Measurements from ENCODE around the gene DUSP10. TPM values are rescaled to one million over a fixed set of nuclear protein-coding genes. Genes with fewer than 3 reads are reported as not detected.

DUSP10 gene
- total RNA-seq, 1 experiment from 2014 or later = 6.2 TPM

GRCh38 chr1:221678014-221678413 lies 63.9 kb downstream of the DUSP10 start:
- Histone ChIP-seq H3K4me1 (ENCODE audit: insufficient read depth, low read length) (no peaks in the 10 kb centered on the region; the same call in 1 of the 2 replicates), H3K9ac (ENCODE audit: low read length) (no peak overlapping the region), H3K9me2 (replicated peaks; ENCODE audit: low read length) (no peaks in the 10 kb centered on the region), H3K4me3 (ENCODE audit: low read length) (no peak overlapping the region), H3K27ac (ENCODE audit: low read length) (no peak overlapping the region), H3K36me3 (ENCODE audit: low read depth, low read length) (no peaks in the 10 kb centered on the region), H3K9me3 (ENCODE audit: low read length) (no peaks in the 10 kb centered on the region), H3K4me2 (ENCODE audit: low read length) (no peak overlapping the region), H4K20me1 (ENCODE audit: low read length) (no peaks in the 10 kb centered on the region), H3K79me2 (ENCODE audit: low read length) (no peaks in the 10 kb centered on the region), H3F3A (ENCODE audit: low read length, unreplicated experiment) (no peaks in the 10 kb centered on the region), H2AFZ (ENCODE audit: low read length) (no peak overlapping the region), H3K27me3 (ENCODE audit: low read length) (no peaks in the 10 kb centered on the region)
- POLR2A ChIA-PET (ENCODE audit: unreplicated experiment) = no interaction called here
- TF ChIP-seq CTCF (conservative IDR thresholded peaks at IDR 0.05; ENCODE audit: low read depth, low read length) = no peak
- TF ChIP-seq EZH2 (IDR thresholded peaks at IDR 0.05; ENCODE audit: low read length, unreplicated experiment) = no peak
- no peak for TF ChIP-seq EZH2phosphoT487 (IDR thresholded peaks at IDR 0.05; ENCODE audit: borderline replicate concordance, low read length)
- intact Hi-C loops (cut with micrococcal nuclease) = no loop called here
- no peak for ATAC-seq
- CTCF ChIA-PET = no interaction called here
- no peak for DNase-seq
- BruUV-seq (replicated peaks) = no TSS peak

DNA sequence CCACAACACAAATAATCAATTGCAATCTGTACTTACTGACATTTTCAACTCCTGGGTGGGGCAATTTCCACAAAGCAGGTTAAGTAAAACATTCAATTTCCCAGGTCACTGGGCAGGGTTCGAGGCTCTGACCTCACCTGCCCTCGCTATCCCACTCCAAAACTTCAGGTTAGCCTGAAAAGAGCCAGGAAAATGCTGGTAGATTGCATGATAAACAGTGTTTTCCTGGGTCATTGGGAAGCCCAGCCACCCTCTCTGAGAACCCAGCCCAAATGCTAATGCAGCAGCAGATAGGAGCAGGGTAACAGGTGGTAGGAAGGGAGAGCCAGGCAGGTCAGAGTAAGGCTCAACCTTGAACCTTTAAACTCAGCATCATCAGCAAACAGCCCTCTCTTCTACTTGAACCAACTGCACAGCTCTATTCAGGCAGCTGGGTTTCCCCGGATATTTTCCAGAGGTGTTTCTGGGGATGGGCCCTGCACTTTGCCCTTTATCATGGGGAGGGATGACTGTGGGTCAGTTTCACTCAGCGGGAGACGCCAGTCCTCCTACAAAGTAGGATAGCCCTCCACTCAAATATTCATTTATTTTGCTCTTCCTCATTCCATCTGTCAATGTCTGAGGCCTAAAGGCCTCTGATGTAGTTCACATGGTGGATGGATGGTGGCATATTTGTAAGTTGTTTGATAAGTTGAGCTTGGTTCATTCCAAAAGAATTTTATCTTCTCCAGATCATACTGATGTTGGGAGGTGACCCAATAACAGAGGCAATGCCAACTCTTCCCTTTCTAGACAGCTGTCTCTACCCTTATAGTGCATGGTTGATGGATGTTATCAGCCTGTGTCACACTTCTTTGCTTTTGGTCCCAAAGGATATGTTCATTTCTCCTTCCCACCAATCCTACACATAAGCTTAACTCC lies 65.7 kb downstream of the DUSP10 start:
- CTCF ChIA-PET = no interaction called here

More for the DNA sequence above, 65.7 kb downstream of the DUSP10 start:
- BruUV-seq (replicated peaks) = no TSS peak
- DNase-seq (no peak), ATAC-seq (no peak)
- Histone ChIP-seq H3K9ac (ENCODE audit: low read length) (no peak overlapping the region), H3K9me2 (replicated peaks; ENCODE audit: low read length) (no peaks in the 10 kb centered on the region), H4K20me1 (ENCODE audit: low read length) (no peaks in the 10 kb centered on the region), H3K79me2 (ENCODE audit: low read length) (no peaks in the 10 kb centered on the region), H2AFZ (ENCODE audit: low read length) (no peak overlapping the region), H3K36me3 (ENCODE audit: low read depth, low read length) (no peaks in the 10 kb centered on the region), H3F3A (ENCODE audit: low read length, unreplicated experiment) (no peaks in the 10 kb centered on the region), H3K9me3 (ENCODE audit: low read length) (no peaks in the 10 kb centered on the region), H3K4me3 (ENCODE audit: low read length) (no peak overlapping the region), H3K27me3 (ENCODE audit: low read length) (no peaks in the 10 kb centered on the region), H3K27ac (ENCODE audit: low read length) (no peak overlapping the region), H3K4me1 (ENCODE audit: insufficient read depth, low read length) (peaks cover 9% of the 10 kb centered on the region; the same call in 1 of the 2 replicates), H3K4me2 (ENCODE audit: low read length) (no peak overlapping the region)
- TF ChIP-seq CTCF (conservative IDR thresholded peaks at IDR 0.05; ENCODE audit: low read depth, low read length) (no peak), EZH2phosphoT487 (IDR thresholded peaks at IDR 0.05; ENCODE audit: borderline replicate concordance, low read length) (no peak), EZH2 (IDR thresholded peaks at IDR 0.05; ENCODE audit: low read length, unreplicated experiment) (no peak)
- intact Hi-C loops (cut with micrococcal nuclease) = no loop called here
- POLR2A ChIA-PET (ENCODE audit: unreplicated experiment) = no interaction called here

All from PC-3 (cell line).